GM12801 (cell line): ENCODE results near the gene SIX1.

Experiments
- CTCF ChIP-seq: IDR thresholded peaks from one replicate; pipeline ENCODE4 v1.5.1; 2011; ENCODE audit warnings: control low read depth; ENCODE audit not compliant: insufficient read length; ENCODE audit errors: extremely low read depth

Gene SIX1

DNA sequence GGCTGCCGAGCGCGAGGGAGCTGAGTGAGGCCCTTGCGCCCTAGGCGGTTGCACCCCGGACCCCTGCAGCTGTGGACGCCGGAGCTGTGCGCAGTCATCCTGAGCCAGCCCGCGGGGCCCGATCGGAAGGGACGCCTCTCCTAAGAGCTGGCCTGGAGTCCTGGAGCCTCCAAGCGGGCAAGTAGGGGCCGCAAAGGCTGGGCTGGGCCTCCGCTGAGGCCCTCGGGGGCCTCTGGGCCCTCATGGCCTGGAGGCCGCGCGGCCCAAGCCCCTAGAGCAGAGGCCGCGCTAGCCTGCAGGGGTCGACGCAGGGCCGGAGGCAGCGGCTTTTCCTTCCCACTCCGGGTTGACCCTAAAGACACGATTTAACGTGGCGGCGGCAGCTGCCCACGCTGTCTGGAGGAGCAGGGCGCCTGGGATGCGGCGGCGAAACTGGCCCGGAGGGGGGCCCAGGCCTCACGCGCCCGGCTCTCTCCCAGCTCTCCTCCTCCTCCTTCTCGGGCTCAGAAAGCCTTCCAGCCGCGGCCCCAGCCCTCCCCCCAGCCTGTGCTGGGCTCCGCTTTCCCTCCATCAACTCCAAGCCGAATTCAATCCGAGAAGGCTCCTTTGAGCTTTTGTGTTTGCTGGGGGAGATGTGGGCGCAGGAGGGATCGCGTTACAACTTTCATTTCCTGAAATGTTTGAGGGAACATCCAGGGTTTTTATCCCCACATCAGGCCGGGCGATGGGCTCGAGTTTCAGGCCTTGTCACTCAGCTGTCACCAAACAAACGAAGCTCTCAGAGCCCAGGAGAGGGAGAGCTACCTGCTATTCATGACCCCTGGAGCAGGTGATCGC is 11.6 kb downstream of the SIX1 start:
- TF ChIP-seq CTCF = no peak

DNA sequence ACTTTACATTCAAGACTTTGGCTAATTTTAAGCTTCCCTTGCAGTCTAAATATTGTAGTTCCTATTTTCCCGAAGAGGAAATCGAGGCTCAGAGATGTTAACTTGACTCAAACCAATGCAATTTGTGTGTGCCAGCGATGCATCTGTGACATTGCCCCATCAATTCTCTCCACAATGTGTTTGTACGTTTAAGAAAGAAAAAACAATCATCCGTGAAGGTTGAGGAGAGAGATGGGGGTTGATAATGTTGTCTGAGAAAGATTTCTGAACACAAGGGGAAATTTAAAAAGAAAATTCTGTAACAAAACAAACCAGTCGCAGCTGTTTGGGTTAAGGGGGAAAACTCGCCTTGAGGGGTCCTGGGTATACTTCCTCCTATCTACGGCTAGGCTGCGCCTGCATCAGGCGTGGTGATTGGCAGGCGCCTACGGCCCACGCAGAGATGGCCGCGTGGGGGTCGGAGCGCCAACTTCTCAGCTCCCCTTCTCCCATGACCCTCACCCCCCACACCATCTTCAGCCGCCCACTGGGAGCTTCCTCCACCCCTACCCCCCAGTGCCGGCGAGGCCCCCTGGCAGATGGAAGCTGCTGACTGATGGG is 12.3 kb downstream of the SIX1 start:
- no peak for TF ChIP-seq CTCF

DNA sequence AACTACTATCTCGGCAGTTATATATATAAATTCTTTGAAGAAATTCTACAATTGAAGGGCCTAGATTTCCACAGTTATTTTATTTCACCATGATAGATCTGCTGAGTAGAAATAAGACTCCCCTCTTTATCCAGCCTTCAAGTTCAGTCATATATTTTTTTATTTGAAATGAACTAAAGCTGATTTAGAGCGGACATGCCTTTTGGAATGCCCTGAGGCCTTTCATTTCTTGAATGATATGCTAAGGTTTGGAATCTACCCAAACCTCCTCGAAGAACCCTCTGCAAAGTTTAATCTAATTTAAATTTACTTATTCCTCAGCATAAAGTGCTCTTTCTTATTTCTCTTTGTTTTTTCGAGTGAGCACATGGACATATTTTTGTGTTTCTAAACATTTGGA is 15.1 kb downstream of the SIX1 start:
- TF ChIP-seq CTCF = no peak

DNA sequence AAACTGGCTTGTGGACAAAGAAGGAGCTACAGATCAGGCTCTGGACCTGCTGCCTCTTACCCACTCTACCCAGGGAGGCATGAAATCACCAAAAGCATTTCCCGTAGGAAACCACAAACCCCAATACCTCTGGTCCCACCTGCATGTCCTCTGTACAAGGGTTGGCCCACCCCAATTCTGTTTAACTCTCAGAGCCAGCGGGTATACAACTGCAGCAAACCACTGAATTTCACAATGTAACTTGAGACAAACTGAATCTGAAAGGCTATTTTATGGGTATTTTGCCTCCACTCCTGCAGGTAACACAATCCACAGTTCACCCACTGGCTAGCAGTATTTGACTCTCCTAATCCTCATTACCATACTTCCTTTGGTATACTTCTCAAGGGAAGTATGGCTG is 16.5 kb downstream of the SIX1 start:
- TF ChIP-seq CTCF = no peak

- no peak for TF ChIP-seq CTCF
Observed at GRCh38 chr14:60632257-60632656, 17.0 kb downstream of the SIX1 start.

DNA sequence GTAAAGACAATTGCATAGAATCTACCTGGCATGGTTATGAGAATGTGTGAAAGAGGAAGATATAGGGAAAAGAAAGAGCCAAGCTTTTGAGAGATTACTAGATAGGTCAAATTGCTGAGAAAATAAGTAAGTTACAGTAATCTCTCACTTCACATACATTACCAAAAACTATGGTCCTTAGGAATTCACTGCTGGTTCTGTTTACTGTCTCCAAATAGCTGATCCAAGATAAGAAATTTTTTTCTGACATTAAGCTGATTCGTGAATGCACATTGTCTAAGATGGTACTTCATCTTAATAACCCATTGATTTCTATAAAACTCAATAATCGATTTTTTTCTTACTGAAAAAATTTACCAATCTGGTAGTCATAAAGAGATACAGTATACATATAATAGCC is 17.4 kb downstream of the SIX1 start:
- no peak for TF ChIP-seq CTCF

GRCh38 chr14:60630129-60630528 is 19.1 kb downstream of the SIX1 start:
- TF ChIP-seq CTCF = no peak
